ENCODE measurements around the gene DNM2. TPM values are rescaled to one million over a fixed set of nuclear protein-coding genes. Genes with fewer than 3 reads are reported as not detected.
"Not testable (repeated sequence)": the region's sequence is repeated elsewhere in the genome, so short reads cannot be mapped to it uniquely, and the experiment has no call there.

The DNM2 gene
- polyA plus RNA-seq, 4 donors: 145 to 248 (median 166) TPM

DNA sequence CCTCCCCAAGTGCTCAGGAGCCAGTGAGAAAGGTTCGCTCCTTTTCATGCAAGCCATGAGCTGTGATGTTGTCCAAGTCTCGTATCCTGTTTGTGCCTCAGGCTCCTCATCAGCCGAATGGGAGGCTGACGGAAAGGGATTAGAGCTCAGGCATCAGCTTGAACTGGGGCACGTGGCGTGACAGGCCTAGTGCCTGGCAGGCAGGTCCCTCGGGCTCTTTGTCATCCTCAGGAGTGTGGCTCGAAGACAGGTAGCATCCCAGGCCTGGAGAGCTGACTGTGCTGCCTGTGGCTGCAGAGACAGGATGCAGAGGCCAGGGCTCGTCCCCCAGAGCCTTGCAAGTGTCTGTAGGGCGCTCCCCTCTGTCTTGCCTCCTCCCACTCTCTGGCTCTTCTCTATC, 38.5 kb downstream of the DNM2 start:
- Histone ChIP-seq H3K4me3 (ENCODE audit: low read depth in 1 of 3, low read length in 3 of 3) (no peak overlapping the region), H3K27ac (ENCODE audit: low read depth in 1 of 3, low read length in 2 of 3) (no peak overlapping the region), H3K9me3 (ENCODE audit: control insufficient read depth in 2 of 2, insufficient read depth in 1 of 2, low read depth in 1 of 2, low read length in 1 of 2) (no peaks in the 10 kb centered on the region), H3K4me1 (ENCODE audit: control insufficient read depth in 3 of 3, insufficient read depth in 2 of 3, low read depth in 1 of 3, low read length in 2 of 3) (peaks cover 8 to 12% (median 10%) of the 10 kb centered on the region in 3 donors), H3K36me3 (ENCODE audit: control insufficient read depth in 3 of 3, insufficient read depth in 2 of 3, low read depth in 1 of 3, low read length in 3 of 3) (peaks cover 0 to 53% (median 0%) of the 10 kb centered on the region in 3 donors), H3K27me3 (ENCODE audit: control insufficient read depth in 3 of 3, insufficient read depth in 3 of 3, low read length in 3 of 3) (no peaks in the 10 kb centered on the region)
- FAIRE-seq (no peak), DNase-seq (no peak)
- 79 to 88% (median 86%) methylated on average over 10 of the region's 10 CpGs for WGBS, 3 donors

DNA sequence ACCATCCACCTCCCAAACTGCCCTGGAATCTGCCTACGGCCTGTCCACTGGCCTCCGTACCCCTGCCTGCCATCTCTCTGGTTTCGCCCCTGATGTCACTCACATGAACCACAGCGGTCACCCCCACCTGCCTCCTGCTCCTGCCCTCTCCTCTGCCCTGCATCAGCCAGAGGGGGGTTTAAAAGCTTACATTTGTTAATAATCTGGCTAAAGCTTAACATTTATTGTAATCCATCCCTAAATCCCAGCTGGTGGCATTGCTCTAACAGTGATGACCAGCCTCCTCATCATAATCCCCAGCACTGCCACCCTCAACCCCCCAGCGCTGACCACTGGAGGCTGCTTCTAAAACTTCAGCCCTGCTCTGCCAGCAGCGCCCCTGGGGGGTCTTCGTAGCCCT, 38.9 kb downstream of the DNM2 start:
- 97 to 99% (median 97%) methylated on average over 6 to 7 of the region's 7 CpGs for WGBS, 3 donors
- Histone ChIP-seq H3K4me1 (ENCODE audit: control insufficient read depth in 3 of 3, insufficient read depth in 2 of 3, low read depth in 1 of 3, low read length in 2 of 3) (peaks cover 5 to 13% (median 12%) of the 10 kb centered on the region in 3 donors), H3K27me3 (ENCODE audit: control insufficient read depth in 3 of 3, insufficient read depth in 3 of 3, low read length in 3 of 3) (no peaks in the 10 kb centered on the region), H3K27ac (ENCODE audit: low read depth in 1 of 3, low read length in 2 of 3) (no peak overlapping the region), H3K9me3 (ENCODE audit: control insufficient read depth in 2 of 2, insufficient read depth in 1 of 2, low read depth in 1 of 2, low read length in 1 of 2) (no peaks in the 10 kb centered on the region), H3K36me3 (ENCODE audit: control insufficient read depth in 3 of 3, insufficient read depth in 2 of 3, low read depth in 1 of 3, low read length in 3 of 3) (peaks cover 0 to 54% (median 0%) of the 10 kb centered on the region in 3 donors), H3K4me3 (ENCODE audit: low read depth in 1 of 3, low read length in 3 of 3) (no peak overlapping the region)
- FAIRE-seq (no peak), DNase-seq (no peak)

DNA sequence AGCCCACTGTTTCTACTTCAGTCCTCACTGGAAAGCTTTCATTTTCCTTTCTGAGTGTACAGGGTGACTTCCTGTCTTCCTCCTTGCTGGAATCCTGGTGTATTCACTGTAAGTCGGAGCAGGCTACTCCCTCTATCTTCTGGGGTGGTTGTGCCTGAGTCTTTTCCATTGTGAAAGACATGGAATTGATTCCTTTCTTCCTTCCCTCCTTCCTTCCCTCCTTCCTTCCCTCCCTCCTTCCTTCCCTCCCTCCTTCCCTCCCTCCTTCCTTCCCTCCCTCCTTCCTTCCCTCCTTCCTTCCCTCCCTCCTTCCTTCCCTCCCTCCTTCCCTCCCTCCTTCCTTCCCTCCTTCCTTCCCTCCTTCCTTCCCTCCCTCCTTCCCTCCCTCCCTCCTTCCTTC, 40.2 kb downstream of the DNM2 start:
- not testable (repeated sequence) for H3K9me3 ChIP-seq (ENCODE audit: control insufficient read depth in 2 of 2, insufficient read depth in 1 of 2, low read depth in 1 of 2, low read length in 1 of 2); H3K4me3 ChIP-seq (ENCODE audit: low read depth in 1 of 3, low read length in 3 of 3); H3K27ac ChIP-seq (ENCODE audit: low read depth in 1 of 3, low read length in 2 of 3); H3K27me3 ChIP-seq (ENCODE audit: control insufficient read depth in 3 of 3, insufficient read depth in 3 of 3, low read length in 3 of 3); FAIRE-seq; DNase-seq
- peaks cover 0 to 64% (median 0%) of the 10 kb centered on the region in 3 donors for H3K36me3 ChIP-seq (ENCODE audit: control insufficient read depth in 3 of 3, insufficient read depth in 2 of 3, low read depth in 1 of 3, low read length in 3 of 3)
- peaks cover 3 to 21% (median 15%) of the 10 kb centered on the region in 3 donors for H3K4me1 ChIP-seq (ENCODE audit: control insufficient read depth in 3 of 3, insufficient read depth in 2 of 3, low read depth in 1 of 3, low read length in 2 of 3)
- 68 to 92% (median 71%) methylated on average over 1 of the region's 1 CpG for WGBS, 3 donors

DNA sequence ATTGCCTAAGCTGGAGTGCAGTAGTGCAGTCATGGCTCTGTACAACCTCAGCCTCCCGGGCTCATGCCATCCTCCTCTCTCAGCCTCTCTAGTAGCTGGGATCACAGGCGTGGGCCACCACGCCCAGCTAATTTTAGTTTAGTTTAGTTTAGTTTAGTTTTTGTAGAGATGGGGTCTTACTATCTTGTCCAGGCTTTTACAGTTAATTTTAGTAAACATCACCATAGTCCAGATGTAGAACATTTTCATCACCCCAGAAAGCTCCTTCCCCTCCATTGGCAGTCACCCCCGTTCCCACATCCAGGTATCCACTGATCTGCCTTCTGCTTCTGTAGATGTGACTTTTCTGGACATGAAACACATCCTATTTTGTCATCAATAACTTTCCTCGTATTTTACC, 41.1 kb downstream of the DNM2 start:
- peaks cover 0 to 69% (median 0%) of the 10 kb centered on the region in 3 donors for H3K36me3 ChIP-seq (ENCODE audit: control insufficient read depth in 3 of 3, insufficient read depth in 2 of 3, low read depth in 1 of 3, low read length in 3 of 3)
- no peak overlapping the region for H3K4me3 ChIP-seq (ENCODE audit: low read depth in 1 of 3, low read length in 3 of 3)
- no peak for DNase-seq
- H3K27me3 ChIP-seq (ENCODE audit: control insufficient read depth in 3 of 3, insufficient read depth in 3 of 3, low read length in 3 of 3): no peaks in the 10 kb centered on the region
- H3K9me3 ChIP-seq (ENCODE audit: control insufficient read depth in 2 of 2, insufficient read depth in 1 of 2, low read depth in 1 of 2, low read length in 1 of 2): no peaks in the 10 kb centered on the region
- FAIRE-seq: no peak
- WGBS, 3 donors: 83 to 86% (median 83%) methylated on average over 5 of the region's 5 CpGs
- H3K4me1 ChIP-seq (ENCODE audit: control insufficient read depth in 3 of 3, insufficient read depth in 2 of 3, low read depth in 1 of 3, low read length in 2 of 3): peaks cover 10 to 29% (median 20%) of the 10 kb centered on the region in 3 donors
- peak overlapping the region in 2 of 3 donors; percentile 6 to 79 for H3K27ac ChIP-seq (ENCODE audit: low read depth in 1 of 3, low read length in 2 of 3)

DNA sequence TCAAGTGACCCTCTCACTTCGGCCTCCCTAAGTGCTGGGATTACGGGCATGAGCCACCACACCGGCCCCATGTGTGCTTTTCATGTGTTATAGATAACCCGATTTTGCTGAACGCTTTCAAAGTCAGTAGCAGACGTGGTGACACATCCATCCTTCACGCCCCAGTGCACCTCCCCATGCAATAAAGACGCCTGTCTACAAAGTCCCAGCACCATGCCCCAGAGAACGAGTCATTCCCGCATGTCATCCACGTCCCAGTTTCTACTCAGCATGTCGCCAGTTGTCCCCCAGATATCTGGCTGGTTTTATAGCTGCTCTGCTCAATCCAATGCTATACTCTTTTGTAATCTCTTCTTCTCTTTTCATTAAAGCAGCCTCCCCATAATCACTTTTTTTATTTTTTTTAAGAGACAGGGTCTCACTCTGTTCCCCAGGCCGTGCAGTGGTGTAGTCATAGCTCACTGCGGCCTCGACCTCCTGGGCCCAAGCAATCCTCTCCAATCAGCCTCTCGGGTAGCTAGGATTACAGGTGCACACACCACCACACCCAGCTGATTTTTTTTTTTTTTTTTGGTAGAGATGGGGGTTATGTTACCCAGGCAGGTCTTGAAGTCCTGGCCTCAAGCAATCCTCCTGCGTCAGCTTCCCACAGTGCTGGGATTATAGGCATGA, 42.5 kb downstream of the DNM2 start:
- peak; percentile 61 to 67 for DNase-seq
- 53 to 64% (median 54%) methylated on average over 17 of the region's 17 CpGs for WGBS, 3 donors
- peaks cover 0 to 75% (median 0%) of the 10 kb centered on the region in 3 donors for H3K36me3 ChIP-seq (ENCODE audit: control insufficient read depth in 3 of 3, insufficient read depth in 2 of 3, low read depth in 1 of 3, low read length in 3 of 3)
- H3K27ac ChIP-seq (ENCODE audit: low read depth in 1 of 3, low read length in 2 of 3): peak overlapping the region; percentile 4 to 79 (median 48)
- peaks cover 16 to 41% (median 22%) of the 10 kb centered on the region in 3 donors for H3K4me1 ChIP-seq (ENCODE audit: control insufficient read depth in 3 of 3, insufficient read depth in 2 of 3, low read depth in 1 of 3, low read length in 2 of 3)
- no peak overlapping the region for H3K4me3 ChIP-seq (ENCODE audit: low read depth in 1 of 3, low read length in 3 of 3)
- no peaks in the 10 kb centered on the region for H3K9me3 ChIP-seq (ENCODE audit: control insufficient read depth in 2 of 2, insufficient read depth in 1 of 2, low read depth in 1 of 2, low read length in 1 of 2)
- no peaks in the 10 kb centered on the region for H3K27me3 ChIP-seq (ENCODE audit: control insufficient read depth in 3 of 3, insufficient read depth in 3 of 3, low read length in 3 of 3)
- no peak for FAIRE-seq

DNA sequence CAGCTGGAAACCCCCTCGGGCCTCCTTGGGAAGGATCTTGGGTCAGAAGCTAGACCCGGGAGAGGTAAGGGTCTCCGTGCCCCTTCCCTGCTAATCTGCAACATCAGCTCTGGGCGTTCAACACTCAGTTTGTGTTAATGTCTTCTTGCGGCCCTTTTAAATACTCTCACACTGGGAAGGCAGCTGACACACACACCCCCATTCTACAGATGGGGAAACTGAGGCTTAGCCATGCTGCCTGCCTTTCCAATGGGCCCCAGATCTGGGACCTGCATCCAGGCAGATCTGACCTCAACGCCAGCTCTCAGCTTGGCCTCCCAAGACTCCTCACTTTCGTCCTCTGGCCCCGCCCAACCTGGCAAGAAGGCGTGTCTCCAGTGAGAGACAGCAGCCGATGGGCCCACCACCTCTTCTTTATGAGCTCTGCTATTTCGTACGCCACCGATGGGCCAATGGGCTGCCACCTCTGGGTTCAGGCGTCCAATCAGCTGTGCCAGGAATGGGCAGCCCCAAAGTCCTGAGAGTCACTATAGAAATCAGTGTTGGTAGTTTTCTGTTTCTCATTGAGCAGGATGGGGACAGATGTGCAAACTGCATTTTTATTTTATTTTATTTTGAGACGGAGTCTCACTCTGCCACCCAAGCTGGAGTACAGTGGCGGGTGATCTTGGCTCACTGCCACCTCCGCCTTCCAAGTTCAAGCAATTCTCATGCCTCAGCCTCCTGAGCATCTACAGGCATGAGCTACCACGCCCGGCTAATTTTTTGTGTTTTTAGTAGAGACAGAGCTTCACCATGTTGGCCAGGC, 43.8 kb downstream of the DNM2 start:
- Histone ChIP-seq H3K36me3 (ENCODE audit: control insufficient read depth in 3 of 3, insufficient read depth in 2 of 3, low read depth in 1 of 3, low read length in 3 of 3) (peaks cover 0 to 76% (median 0%) of the 10 kb centered on the region in 3 donors), H3K9me3 (ENCODE audit: control insufficient read depth in 2 of 2, insufficient read depth in 1 of 2, low read depth in 1 of 2, low read length in 1 of 2) (no peaks in the 10 kb centered on the region), H3K4me3 (ENCODE audit: low read depth in 1 of 3, low read length in 3 of 3) (no peak overlapping the region), H3K27me3 (ENCODE audit: control insufficient read depth in 3 of 3, insufficient read depth in 3 of 3, low read length in 3 of 3) (no peaks in the 10 kb centered on the region), H3K4me1 (ENCODE audit: control insufficient read depth in 3 of 3, insufficient read depth in 2 of 3, low read depth in 1 of 3, low read length in 2 of 3) (peaks cover 18 to 53% (median 26%) of the 10 kb centered on the region in 3 donors), H3K27ac (ENCODE audit: low read depth in 1 of 3, low read length in 2 of 3) (peak overlapping the region in 2 of 3 donors; percentile 1 to 74)
- 83 to 85% (median 84%) methylated on average over 19 of the region's 19 CpGs for WGBS, 3 donors
- FAIRE-seq: no peak
- DNase-seq: no peak

DNA sequence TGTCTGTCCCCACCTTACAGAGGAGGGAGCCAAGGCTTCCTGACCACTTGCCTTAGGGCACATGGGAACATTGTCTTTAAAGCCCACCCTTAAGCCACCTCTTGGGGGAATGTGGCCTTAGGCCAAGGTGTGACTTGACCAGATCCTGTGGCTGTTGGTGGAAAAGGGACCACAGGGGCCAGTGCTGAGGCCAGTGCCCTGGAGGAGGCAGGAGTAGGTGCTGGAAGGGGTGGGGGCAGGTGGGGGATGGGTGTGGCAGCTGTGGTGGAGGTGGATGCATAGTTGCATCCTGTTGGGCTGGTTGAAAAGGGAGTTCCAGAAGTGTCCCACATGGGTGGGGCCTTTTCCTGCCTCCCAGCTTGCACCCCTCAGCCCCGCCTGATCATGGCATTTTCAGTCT, 44.8 kb downstream of the DNM2 start:
- Histone ChIP-seq H3K4me1 (ENCODE audit: control insufficient read depth in 3 of 3, insufficient read depth in 2 of 3, low read depth in 1 of 3, low read length in 2 of 3) (peaks cover 18 to 62% (median 26%) of the 10 kb centered on the region in 3 donors), H3K9me3 (ENCODE audit: control insufficient read depth in 2 of 2, insufficient read depth in 1 of 2, low read depth in 1 of 2, low read length in 1 of 2) (no peaks in the 10 kb centered on the region), H3K36me3 (ENCODE audit: control insufficient read depth in 3 of 3, insufficient read depth in 2 of 3, low read depth in 1 of 3, low read length in 3 of 3) (peaks cover 0 to 80% (median 0%) of the 10 kb centered on the region in 3 donors), H3K27me3 (ENCODE audit: control insufficient read depth in 3 of 3, insufficient read depth in 3 of 3, low read length in 3 of 3) (no peaks in the 10 kb centered on the region), H3K27ac (ENCODE audit: low read depth in 1 of 3, low read length in 2 of 3) (peak overlapping the region in 2 of 3 donors; percentile 1 to 74), H3K4me3 (ENCODE audit: low read depth in 1 of 3, low read length in 3 of 3) (no peak overlapping the region)
- 69 to 79% (median 75%) methylated on average over 1 of the region's 1 CpG for WGBS, 3 donors
- DNase-seq: peak; percentile 39 to 40
- no peak for FAIRE-seq

DNA sequence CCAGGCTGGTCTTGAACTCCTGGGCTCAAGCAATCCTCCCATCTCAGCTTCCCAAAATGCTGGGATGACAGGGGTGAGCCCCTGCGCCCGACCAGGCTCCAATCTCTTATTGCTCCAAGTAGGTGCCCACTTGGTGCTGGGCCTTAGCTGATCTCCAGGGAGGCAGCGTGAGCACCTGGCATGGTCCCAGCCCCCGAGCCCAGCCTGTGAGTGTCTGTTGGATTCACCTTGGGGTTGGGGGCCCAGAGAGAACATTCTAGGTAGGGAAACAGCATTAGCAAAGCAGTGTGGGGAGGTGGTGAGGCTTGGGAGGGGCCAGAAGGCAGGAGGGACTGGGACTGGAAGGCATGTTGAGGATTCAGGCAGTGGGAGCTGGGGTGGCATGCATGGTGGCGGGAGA, 45.5 kb downstream of the DNM2 start:
- DNase-seq (no peak), FAIRE-seq (no peak)
- 70 to 74% (median 73%) methylated on average over 5 of the region's 5 CpGs for WGBS, 3 donors

More for the DNA sequence above, 45.5 kb downstream of the DNM2 start:
- peaks cover 0 to 88% (median 0%) of the 10 kb centered on the region in 3 donors for H3K36me3 ChIP-seq (ENCODE audit: control insufficient read depth in 3 of 3, insufficient read depth in 2 of 3, low read depth in 1 of 3, low read length in 3 of 3)
- peak overlapping the region; percentile 91 to 94 (median 92) for H3K27ac ChIP-seq (ENCODE audit: low read depth in 1 of 3, low read length in 2 of 3)
- no peak overlapping the region for H3K4me3 ChIP-seq (ENCODE audit: low read depth in 1 of 3, low read length in 3 of 3)
- peaks cover 18 to 62% (median 26%) of the 10 kb centered on the region in 3 donors for H3K4me1 ChIP-seq (ENCODE audit: control insufficient read depth in 3 of 3, insufficient read depth in 2 of 3, low read depth in 1 of 3, low read length in 2 of 3)
- H3K27me3 ChIP-seq (ENCODE audit: control insufficient read depth in 3 of 3, insufficient read depth in 3 of 3, low read length in 3 of 3): no peaks in the 10 kb centered on the region
- no peaks in the 10 kb centered on the region for H3K9me3 ChIP-seq (ENCODE audit: control insufficient read depth in 2 of 2, insufficient read depth in 1 of 2, low read depth in 1 of 2, low read length in 1 of 2)

All from small intestine (tissue), 7 donors.